ENCODE measurements around the gene POU2F3.
A peak's percentile ranks its signal among the peaks of the same experiment; 100 is the strongest.
"Not testable (repeated sequence)": the region's sequence is repeated elsewhere in the genome, so short reads cannot be mapped to it uniquely, and the experiment has no call there.

POU2F3 gene

DNA sequence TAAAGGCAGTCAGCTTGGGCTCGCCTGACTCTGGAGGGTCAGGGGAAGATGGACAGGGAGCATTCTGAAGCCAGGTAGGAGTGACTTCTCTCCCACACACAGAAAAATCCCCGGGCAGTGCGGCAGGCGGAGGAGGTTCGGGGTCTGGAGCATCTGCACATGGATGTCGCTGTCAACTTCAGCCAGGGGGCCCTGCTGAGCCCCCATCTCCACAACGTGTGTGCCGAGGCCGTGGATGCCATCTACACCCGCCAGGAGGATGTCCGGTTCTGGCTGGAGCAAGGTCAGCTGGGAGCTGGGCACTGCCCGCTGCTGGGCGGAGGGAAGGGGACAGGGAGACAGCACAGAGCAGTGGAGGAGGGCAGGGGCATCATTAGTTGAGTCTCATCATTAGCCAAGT, 13.2 kb upstream of the POU2F3 start:
- no peak for DNase-seq

DNA sequence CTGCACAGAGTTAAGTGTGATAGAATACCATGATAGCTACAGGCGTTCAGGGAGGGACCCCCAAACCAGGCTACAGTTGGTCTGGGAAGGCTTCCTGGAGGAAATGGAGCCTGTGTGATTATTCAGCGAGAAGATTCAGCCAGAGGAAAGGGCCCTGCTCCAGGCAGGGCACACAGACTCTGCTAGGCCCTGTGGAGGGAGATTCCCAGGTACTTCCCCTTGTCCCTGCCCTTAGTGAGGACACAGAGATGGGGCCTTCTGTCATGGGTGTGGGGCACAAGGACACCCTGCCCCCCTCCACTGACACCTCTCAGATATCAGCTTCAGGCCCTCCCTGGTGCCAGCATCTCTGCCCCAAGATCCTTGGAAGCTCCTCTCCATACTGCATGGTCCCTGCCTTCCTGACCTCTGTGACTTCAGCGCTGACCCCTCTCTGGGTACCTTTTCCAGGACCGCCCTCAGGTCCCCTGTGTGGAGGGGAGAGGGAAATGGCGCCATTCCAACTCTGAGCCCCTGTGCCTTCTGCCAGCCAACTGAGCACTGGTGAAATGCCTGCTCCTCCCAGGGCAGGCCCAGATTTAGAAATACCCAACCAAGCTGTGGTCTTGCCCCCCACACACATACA, 12.6 kb upstream of the POU2F3 start:
- DNase-seq, result no peak

DNA sequence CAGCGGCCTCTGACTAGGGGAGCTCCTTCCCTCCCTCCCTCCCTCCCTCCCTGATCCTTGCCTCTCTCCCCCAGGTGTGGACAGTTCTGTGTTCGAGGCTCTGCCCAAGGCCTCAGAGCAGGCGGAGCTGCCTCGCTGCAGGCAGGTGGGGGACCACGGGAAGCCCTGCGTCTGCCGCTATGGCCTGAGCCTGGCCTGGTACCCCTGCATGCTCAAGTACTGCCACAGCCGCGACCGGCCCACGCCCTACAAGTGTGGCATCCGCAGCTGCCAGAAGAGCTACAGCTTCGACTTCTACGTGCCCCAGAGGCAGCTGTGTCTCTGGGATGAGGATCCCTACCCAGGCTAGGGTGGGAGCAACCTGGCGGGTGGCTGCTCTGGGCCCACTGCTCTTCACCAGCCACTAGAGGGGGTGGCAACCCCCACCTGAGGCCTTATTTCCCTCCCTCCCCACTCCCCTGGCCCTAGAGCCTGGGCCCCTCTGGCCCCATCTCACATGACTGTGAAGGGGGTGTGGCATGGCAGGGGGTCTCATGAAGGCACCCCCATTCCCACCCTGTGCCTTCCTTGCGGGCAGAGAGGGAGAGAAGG, 11.1 kb upstream of the POU2F3 start:
- DNase-seq, result no peak

DNA sequence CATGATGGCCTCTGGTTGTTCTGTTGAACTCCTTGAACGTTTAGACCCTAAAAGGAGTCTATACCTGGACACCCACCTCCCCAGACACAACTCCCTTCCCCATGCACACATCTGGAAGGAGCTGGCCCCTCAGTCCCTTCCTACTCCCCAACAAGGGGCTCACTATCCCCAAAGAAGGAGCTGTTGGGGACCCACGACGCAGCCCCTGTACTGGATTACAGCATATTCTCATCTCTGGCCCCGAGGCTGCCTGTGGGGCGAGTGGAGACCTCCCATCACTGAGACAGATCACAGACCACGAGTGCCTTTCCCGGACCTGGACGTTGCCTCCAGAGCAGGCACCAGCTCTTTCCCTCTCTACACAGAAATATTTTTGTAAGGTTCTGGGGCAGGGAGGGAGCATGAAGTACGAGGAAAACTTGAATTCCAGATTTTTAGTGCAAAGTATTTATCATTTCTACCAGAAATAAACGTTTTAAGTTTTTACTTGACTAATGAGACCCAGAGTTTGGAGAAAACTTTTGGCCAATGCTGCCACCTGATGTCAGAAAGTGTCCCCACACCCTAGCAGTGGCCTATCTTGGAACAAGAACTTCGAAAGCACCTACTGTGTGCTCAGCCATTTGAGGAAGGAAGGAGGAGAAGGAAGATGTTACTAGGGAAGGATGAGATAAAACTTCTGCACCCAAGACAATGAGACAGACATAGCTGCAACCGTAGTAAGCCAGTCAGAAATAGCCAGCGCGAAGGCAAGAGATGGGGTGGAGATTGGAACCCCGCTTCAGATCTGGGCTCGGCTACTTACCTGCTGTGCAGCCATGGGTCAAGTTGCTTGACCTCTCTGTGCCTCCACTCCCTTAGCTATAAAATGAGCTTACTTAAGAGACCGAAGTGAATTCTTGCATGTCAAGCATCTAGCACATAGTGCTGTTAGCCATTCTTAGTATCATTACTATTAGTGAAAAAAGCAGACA, 10.2 kb upstream of the POU2F3 start:
- peak in 1 of 2 donors; percentile 26 for DNase-seq

DNA sequence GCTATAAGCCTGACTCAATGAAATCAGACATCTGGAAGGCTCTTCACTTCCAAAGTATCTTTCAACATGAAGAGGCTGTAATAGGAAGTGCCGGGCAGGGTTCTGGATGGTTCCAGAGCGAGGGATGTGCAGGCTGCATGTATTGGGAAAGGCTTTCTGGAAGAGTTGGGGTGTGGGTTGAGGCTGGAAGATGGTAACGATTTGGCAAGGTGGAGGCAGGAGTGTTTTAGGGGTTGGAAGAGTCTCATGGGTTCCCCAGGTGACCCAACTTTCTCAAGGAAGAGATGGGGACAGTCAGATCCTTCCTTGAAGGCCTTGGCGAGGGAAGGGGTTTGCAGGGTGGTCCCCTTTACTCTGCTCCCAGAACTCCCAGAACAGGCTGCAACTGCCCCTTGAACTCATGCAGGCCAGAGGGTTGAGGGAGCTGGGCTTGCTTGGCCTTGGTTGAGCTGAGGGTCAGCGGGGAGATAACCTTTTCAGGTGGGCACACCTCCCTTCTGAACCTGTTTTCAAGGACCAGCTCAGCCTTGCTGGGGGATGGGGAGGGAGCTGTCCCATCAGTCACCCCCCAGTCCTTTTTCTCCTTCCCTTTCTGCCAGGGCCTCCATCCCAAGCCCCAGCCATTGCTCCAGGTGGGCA, 9.4 kb upstream of the POU2F3 start:
- no peak for DNase-seq

DNA sequence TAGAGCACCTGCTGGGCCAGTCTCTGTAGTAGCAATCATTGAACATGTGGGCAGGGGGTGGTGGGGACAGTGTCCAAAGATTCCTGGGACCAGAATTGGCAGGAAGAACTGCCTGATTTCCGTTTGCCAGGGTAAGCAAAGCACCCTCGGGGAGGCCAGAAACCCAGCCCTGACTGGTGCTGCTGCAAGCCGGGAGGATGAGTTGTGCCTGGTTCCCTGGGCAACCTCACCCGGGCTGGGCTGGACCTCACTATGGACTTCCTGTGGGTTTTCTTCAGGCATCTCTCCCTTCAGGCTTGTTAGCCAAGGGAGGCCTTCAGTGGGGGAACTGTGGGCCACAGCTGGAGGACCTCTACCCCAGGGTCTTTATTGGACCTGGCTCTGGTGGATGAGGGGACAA, 8.0 kb upstream of the POU2F3 start:
- DNase-seq, result no peak

DNA sequence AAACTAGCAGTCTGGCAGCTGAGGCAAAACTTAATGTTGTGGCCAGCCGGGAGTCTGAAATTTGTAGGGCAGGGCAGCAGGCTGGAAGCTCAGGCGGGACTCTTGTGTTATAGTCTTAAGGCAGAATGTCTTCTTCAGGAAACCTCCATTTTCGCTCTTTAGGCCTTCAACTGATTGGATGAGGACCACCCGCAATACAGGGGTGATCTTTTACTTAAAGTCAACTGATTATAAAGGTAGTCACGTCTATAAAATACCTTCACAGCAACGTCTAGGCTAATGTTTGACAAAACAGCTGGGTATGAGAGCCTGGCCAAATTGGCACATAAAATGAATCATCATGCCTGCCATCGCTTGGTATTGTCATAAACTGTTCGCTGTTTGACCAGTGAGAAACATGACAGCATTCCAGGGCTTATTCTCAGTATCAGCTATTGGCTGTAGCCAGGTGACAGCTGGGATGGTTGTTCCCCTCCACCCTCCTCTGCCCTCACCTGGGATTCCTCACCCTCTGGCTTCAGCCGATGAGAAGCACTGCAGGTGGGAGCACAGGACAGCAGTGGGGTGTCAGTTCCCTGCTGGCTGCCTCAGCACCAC, 6.6 kb upstream of the POU2F3 start:
- DNase-seq, result no peak

DNA sequence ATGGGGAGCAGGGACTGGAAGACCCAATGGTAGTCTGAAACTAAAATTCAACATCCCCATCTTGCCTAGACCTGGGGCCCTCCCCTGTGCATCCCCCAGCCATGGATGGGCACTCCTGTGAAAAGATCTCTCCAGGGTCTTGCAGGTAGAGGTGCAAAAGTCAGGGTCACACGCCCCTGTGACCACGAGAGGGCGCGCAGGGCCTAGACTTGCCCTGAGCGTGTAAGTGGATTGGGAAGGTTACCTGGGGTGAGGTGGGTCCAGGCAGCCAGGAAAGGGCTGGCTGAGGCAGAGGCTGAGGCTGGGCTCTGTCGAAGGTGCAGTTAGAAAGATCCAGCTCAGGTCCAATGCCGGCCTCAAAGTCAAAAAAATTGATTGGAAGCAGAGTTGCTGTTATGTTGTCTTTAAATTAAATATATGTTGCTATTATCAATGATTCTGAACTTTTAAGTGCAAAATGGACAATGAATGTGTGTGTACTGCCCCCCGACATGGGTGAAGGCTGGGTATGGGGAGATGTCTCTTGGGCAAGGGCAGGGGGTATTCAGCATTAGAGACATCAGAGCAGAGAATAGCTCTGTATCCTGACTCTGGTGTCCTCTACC, 4.8 kb upstream of the POU2F3 start:
- peak; percentile 36 to 38 for DNase-seq

DNA sequence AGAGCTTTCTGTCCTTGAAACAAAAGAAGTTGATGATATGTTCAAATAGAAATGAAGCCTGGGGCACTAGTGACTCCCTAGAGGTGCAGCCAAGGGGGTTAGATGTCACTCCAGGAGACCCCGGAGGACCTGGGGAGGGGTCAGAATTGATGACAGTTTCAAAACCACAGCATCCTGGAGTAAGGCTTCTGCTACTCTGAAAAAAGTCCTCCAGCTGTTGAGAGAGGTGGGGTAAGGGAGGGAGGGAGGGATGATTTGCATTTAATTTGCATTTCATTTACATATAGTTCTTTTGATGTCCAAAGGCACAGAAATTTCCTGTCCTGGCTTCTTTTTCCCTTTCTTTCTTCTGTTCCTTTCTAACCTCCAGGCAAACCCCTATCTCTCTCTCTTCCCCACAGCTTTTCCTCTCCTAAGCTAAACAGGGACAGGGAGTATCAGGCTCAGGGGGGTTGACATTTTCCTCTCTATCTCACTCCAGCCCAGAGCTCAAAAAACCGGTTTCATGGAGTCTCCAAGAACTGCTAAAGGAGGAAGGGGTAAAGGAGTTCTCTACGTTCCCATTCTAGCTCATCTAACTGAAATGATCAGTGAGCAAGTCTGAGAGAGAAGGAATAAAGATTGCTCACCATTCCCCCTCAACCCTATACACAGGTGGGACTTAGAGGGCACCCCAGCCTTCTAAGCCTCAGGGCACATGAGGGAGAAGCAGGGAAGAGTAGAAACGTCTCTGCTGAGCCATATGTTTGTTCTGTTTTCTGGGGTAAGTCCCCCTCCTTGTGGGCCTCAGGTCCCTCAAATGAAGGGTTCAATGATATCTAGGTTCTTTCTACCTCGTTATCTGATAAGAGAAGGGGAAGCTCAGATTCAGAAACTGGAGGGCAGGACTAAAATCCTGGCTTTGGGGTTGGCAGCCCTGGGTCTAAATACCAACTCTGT, 3.5 kb upstream of the POU2F3 start:
- no peak for DNase-seq

DNA sequence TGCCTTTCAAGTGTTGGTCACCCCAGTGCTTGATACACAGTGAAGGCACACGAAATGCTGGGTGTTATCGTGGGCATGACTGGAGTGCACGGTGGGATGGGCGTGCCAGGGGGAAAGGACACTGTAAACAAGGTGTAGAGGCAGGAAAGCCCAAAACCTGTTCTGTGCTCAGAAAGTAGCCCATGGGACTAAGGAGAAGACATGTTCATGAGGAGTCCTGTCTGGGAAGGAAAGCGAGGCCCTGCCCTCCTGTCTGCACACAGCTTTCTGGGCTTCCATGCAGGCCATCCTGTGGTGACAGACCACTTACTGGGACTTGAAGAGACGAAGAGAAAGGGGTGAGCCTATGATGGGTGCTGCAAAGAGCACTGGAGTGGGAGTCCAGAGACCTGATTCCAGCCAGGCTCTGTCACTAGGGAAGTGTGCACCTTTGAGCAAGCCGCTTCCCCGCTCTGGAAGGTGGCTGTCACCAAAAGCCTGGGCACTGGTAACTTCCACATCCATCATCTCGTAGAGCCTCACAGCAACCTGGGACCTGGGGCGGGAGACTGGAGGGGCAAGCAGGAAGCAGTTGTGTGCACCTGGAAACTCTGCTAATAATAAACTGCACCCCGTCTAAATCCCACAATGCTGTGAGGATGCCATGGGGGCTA, 846 bp upstream of the POU2F3 start:
- no peak for DNase-seq

DNA sequence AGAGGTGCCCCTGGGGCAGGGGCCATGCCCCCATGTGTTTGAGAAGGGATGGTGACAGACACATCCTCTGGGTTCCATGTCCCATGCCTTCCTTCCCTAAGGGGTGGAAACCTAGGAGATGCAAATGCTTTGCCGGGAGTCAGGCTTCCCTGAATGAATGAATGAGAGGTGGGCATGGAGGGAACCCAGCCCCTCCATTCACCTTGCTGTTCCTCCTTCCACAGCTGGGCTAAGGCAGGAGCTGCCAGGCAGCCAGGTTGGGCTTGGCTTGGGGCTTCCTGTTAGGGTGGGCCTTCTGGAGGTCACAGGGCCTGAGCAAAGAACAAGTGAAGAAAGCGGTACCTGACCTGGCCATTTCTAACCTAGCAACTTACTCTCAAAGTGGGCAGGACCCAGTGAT, 926 bp downstream of the POU2F3 start:
- no peak for DNase-seq

DNA sequence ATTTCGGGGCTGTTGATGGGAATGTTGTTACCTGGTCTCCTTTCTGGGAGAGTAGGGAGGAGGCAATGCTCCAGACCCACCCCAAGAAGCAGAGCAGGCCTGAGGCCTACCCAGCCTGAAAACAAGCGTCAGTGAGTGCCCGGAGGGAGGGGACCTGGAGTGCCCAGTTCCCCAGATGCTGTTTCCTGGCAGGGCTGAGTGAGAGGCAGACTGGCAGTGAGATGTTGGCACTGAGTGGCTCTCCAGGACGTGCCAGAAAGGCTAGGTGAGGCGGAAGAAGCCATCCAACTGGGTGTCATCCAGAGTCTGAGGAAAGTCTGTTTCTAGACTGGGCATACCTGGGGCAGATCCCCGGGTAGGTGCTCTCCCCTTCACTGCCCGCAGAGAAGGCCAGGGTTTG, 1.3 kb downstream of the POU2F3 start:
- no peak for DNase-seq

DNA sequence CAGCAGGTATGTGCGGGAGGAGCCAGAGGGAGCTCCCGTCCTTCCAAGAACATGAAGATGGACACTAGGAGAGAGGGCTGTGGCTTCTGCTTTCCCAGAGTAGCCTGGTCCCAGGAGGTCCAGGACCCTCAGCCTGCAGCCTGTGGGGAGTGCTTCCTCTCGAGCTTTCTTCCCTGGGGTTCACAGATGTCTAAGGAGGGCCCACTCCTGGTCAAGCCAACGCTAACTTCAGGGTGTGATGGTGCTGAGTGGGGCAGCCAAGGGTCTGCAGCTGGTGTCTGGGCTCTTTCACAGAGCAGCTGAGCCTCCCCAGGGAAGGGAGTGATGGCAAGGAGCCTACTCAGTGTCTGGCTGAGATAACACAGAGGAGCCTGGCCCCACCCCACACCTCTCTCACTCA, 3.3 kb downstream of the POU2F3 start:
- DNase-seq, result no peak

DNA sequence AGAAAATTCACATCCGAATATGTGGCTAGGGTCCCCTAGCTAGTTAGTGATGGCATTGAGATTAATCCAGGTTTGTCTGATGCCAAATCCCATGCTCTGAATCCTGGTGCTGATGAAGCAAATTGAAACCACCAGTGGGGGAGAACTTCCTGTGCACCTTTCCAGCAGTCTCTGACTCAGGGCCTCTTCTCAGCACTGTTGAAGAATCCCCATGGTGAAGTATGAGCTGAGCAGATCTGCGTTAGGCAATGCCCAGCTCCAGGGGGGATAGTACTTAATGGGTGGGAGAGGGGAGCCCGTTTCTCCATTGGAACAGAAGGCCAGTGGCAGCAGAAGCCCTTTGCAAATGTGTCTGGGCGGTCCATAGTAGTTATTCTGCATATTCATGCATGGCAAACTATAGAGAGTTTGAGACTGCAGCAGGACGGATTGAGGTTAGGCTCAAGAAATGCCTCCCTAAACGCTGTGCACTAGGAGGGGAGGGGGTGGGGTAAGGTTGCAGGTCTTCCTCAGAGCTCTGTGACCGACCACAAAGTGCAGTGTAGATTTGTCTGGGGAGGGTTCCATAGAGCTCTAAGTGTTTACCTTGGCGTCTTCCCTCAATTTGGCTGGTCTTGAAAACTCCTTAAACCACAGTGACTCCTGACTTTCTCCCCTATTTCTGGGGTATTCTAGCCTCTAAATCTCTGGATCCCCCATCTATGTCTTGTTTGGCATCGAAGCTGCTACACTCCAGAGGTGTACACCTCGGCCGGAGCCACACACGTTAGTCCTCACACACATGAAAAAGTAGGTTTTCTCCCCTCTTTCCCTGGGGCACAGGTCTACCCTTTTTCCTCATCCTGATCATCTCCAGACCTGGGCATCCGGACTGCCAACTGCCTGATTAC, 4.8 kb downstream of the POU2F3 start:
- DNase-seq, result no peak

DNA sequence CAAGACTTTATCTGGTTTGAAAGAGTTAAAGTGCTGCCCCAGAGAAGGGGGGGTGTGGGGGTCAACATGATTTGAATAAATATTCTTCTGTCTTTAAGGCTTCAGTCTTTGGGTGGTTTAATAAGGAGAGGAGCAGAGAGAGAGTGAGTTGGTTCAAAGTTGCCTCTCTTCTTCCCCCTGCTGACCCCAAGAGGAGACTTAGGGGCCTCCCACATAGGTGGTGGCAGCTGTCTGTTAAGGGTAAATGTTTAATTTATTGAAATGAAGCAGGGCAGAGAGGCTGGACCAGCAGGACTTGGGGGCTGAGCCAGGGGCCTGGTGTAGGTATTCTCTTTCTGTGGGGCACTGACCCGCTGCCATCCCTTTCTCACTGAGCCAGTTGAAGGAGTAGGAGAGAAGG, 5.5 kb downstream of the POU2F3 start:
- DNase-seq, result no peak

DNA sequence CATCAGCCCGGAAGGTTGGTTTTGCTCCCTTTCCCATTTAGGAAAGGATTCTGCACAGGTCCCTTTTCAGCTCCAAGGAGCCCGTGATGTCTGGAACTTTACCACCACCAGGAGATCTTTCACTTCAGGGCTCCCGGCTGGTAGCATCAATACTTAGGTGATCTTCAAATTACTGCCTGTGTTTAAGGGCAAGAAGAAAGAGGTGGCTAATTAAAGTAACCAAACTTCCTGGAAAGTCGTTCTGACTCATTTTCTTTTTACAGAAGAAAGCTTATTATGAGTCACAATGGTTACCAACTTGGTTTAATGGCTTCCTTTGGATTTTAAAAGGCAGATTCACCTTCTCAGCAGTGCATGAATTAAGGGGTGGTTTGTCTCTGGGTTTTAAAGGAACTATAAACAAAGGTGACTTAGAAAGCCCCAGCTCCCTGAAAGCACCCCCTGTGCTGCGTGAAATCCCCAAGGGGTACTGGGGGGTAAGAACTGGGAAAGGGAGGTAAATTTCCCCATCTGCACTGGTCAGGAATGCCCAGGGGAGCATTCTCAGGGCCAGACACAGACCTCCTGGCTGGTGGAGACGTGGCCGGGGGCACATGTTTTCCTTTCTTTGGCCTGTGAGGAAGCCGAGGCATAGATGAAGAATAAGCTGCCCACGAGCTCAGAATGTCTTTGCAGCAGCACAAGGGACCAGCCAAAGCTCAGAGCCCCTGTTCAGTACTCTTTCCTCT, 8.8 kb downstream of the POU2F3 start:
- no peak for DNase-seq

DNA sequence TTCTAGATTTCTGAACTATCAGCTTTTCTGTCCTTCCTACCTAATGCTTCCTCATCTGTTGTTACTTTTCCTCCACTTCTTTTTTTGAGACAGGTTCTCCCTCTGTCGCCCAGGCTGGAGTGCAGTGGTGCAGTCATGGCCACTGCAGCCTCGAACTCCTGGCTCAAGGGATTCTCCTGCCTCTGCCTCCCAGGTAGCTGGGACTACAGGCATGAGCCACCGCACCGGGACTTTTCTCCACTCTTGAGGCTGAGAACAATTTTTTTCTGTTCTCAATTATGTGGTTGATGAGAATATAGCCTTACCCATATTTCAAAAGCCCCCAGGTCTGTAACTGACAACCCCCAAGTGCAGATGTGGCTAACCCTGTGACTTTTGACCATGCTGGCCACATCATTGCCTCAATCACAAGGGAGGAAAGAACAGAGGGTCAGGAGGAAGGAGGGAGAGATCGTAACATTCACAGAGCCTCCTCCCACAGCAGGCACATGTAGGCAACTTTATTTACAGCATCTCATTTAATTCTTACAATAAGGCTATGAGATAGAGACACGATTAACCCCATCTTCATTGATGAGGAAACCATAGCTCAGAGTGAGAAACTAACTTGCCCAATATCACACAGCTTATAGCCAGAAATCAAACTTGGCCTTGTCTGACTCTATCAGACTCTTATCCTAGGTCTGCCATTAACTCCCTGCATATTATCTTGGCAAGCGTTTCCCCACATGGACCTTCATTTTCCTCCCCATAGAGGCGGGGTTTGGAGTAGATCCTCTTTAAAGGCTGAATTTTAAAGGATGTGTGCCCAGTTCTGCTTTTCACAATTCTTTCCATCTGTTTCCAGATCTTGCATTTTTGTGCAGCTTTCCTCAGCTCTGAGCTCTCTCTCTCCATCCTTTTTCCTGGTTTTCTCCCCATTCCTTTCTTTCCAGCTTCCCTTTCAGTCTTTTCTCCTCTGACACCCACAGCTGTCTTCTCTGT, 9.6 kb downstream of the POU2F3 start:
- DNase-seq, result no peak

DNA sequence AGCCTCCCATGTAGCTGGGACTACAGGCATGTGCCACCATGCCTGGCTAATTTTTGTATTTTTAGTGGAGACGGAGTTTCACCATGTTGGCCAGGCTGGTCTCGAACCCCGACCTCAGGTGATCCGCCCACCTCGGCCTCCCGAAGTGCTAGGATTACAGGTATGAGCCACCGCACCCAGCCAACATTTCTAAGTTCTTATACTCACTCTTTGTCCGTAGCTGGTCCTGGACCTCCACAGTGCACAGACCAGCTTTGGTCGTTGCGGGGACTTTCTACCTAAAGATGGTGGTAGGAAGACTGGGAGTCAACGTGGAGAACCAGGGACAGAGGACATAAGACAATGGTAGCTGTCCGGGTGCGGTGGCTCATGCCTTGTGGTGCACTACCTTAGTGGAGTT, 13.4 kb downstream of the POU2F3 start:
- DNase-seq, result not testable (repeated sequence)
